Activated CD4-positive, alpha-beta memory T cell treated with anti-CD3 and anti-CD28 coated beads, Interleukin-2, amount 10 ng/mL, durations not matched to agents 7 days and 5 days (primary cell): Measurements from ENCODE around the gene NEK3. TPM values are rescaled to one million over a fixed set of nuclear protein-coding genes. Genes with fewer than 3 reads are reported as not detected.
"Not testable (repeated sequence)": the region's sequence is repeated elsewhere in the genome, so short reads cannot be mapped to it uniquely, and the experiment has no call there.

Experiments
- CTCF ChIA-PET: fragments of 350-600 bp; sonication (Branson Sonifier 250); formaldehyde crosslinking; loops from one replicate; lab custom pipeline; 2021; ENCODE audit warnings: antibody characterized with exemption, inconsistent platforms; lab: Charles Lee
- POLR2A ChIA-PET: fragments of 350-600 bp; sonication (Branson Sonifier 250); formaldehyde crosslinking; loops from one replicate; lab custom pipeline; 2021; ENCODE audit warnings: antibody characterized with exemption; lab: Charles Lee
- DNase-seq: peaks from one replicate; pipeline ENCODE4 v3.0.0-alpha.2; 2020
- H3K27ac Mint-ChIP-seq: one replicate; pipeline ENCODE4 v1.8.0; 2021; ENCODE audit warnings: mild to moderate bottlenecking, mixed read lengths
- H3K27me3 Mint-ChIP-seq: one replicate; pipeline ENCODE4 v1.8.0; 2021; ENCODE audit warnings: mixed read lengths
- H3K36me3 Mint-ChIP-seq: one replicate; pipeline ENCODE4 v1.8.0; 2021; ENCODE audit warnings: low read depth, mixed read lengths
- H3K4me1 Mint-ChIP-seq: one replicate; pipeline ENCODE4 v1.8.0; 2021; ENCODE audit warnings: mixed read lengths
- H3K4me3 Mint-ChIP-seq: one replicate; pipeline ENCODE4 v1.8.0; 2021; ENCODE audit warnings: mild to moderate bottlenecking, mixed read lengths
- H3K9me3 Mint-ChIP-seq: one replicate; pipeline ENCODE4 v1.8.0; 2021; ENCODE audit warnings: mixed read lengths
- total RNA-seq, 2 experiments: library from RNA; stranded (reverse); gene quantifications; one replicate each; pipeline ENCODE4 v1.2.3, GENCODE V29; 2021

Gene NEK3
- total RNA-seq, 2 experiments from 2014 or later = 8.1 to 12.9 TPM

DNA sequence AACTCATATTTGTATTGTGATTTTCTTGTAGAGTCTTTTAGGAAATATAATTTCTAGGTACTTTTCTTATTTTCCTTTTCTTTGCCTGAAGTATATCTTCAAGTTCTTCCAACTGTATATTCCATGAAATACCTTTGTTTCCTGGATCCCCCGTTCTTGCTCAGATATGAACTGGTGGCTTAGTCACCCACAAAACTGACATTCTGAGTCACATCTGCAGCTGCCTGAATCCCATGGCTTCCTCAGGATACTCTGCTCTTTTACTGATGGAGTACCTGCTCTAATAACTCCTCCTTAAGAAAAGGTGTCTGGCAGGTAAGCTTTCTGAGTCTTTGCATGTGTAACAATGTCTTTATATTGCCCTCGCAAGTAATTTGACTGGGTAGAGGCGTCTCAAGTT lies 4.5 kb upstream of the NEK3 start:
- H3K4me3 Mint-ChIP-seq, H3K27me3 Mint-ChIP-seq, CTCF ChIA-PET, H3K9me3 Mint-ChIP-seq, DNase-seq, POLR2A ChIA-PET, H3K27ac Mint-ChIP-seq: not testable (repeated sequence)
- H3K36me3 Mint-ChIP-seq = peaks cover 15% of the 10 kb centered on the region
- peaks cover 30% of the 10 kb centered on the region for H3K4me1 Mint-ChIP-seq

GRCh38 chr13:52162279-52163101 lies 3.1 kb upstream of the NEK3 start:
- CTCF ChIA-PET = interaction anchor here (0.5 kb wide), 1 partner anchor 227 kb away, joined by 3 read pairs; no protein-coding TSS in a partner anchor
- Mint-ChIP-seq H3K27ac (no peak overlapping the region), H3K4me1 (peaks cover 43% of the 10 kb centered on the region)

GRCh38 chr13:52161181-52161646 lies 1.8 kb upstream of the NEK3 start:
- POLR2A ChIA-PET = interaction anchor here (0.9 to 3.7 kb wide), 3 partner anchors 13 to 708 kb away, joined by 3 to 25 read pairs (median 9); partner anchors contain the start of gene INTS6
- Mint-ChIP-seq H3K4me1 (peaks cover 53% of the 10 kb centered on the region), H3K36me3 (peaks cover 7% of the 10 kb centered on the region), H3K27ac (no peak overlapping the region), H3K27me3 (peaks cover 4% of the 10 kb centered on the region), H3K4me3 (no peak overlapping the region), H3K9me3 (no peaks in the 10 kb centered on the region)
- CTCF ChIA-PET = interaction anchor here (2.2 kb wide), 1 partner anchor 33 kb away, joined by 12 read pairs; the partner anchor contains the start of gene NEK5
- no peak for DNase-seq

More at GRCh38 chr13:52162279-52163101, 3.1 kb upstream of the NEK3 start:
- no peak for DNase-seq
- Mint-ChIP-seq H3K36me3 (peaks cover 9% of the 10 kb centered on the region), H3K9me3 (no peaks in the 10 kb centered on the region), H3K27me3 (peaks cover 4% of the 10 kb centered on the region), H3K4me3 (no peak overlapping the region)
- POLR2A ChIA-PET = no interaction called here

DNA sequence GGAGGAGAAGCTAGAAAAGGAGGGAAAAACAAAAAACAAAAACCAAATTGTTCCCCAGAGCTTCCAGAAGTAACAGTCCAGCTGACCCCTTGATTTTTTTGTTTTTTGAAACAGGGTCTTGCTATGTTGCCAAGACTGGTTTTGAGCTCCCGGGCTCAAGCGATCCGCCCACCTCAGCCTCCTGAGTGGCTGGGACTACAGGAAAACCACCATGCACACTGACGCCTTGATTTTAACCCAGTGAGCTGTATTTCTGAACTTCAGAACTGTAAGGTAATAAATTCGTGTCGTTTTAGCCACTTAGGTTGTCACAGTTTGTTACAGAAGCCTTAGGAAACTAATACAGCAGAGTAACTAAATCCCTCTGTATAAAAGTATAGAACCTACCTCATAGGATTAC lies 1.1 kb upstream of the NEK3 start:
- Mint-ChIP-seq H3K9me3 (no peaks in the 10 kb centered on the region), H3K27ac (no peak overlapping the region), H3K4me3 (no peak overlapping the region), H3K36me3 (peaks cover 4% of the 10 kb centered on the region), H3K4me1 (peaks cover 53% of the 10 kb centered on the region), H3K27me3 (peaks cover 4% of the 10 kb centered on the region)
- no peak for DNase-seq
- ChIA-PET POLR2A (interaction anchor here (0.9 to 3.7 kb wide), 5 partner anchors 14 to 708 kb away, joined by 3 to 25 read pairs (median 3); partner anchors contain the start of gene INTS6), CTCF (interaction anchor here (0.9 to 2.2 kb wide), 7 partner anchors 10 to 290 kb away, joined by 3 to 12 read pairs (median 4); partner anchors contain the start of genes NEK5 and VPS36)

GRCh38 chr13:52160053-52160452 lies 656 bp upstream of the NEK3 start:
- Mint-ChIP-seq H3K27ac (peak overlapping the region; percentile 76), H3K9me3 (no peaks in the 10 kb centered on the region), H3K36me3 (peaks cover 4% of the 10 kb centered on the region), H3K4me3 (peak overlapping the region; percentile 80), H3K27me3 (peaks cover 4% of the 10 kb centered on the region), H3K4me1 (peaks cover 53% of the 10 kb centered on the region)
- ChIA-PET POLR2A (interaction anchor here (0.7 to 3.7 kb wide), 9 partner anchors 14 to 707 kb away, joined by 3 to 25 read pairs (median 4); partner anchors contain the start of genes ALG11 and INTS6), CTCF (interaction anchor here (0.9 to 2.2 kb wide), 7 partner anchors 10 to 290 kb away, joined by 3 to 12 read pairs (median 4); partner anchors contain the start of genes NEK5 and VPS36)
- no peak for DNase-seq

DNA sequence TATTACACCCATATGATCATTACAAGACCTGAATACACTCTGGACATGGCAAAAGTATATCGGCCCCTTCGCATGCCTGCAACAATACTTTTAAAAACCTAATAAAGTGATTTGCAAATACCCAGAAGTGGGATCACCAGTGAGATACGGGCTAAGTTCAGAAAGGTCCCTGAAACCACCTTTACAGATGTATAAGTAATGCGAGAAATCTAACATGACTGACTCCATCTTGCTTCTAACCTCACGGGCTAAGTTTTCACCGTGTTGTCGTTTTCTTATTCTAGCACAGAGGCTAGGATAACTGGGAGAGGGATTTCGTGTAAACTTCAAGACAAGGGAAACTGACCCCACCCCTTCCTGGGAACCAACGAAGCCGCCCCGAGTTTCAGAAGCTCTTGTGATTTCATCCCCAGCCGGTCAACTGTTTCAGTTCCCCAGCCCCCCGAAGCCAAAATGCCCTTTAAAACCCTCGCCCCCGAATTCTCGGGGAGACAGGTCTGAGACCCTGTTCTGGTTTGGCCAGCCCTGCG lies 703 bp downstream of the NEK3 start:
- H3K27ac Mint-ChIP-seq = peak overlapping the region; percentile 73
- H3K4me3 Mint-ChIP-seq = peak overlapping the region; percentile 80
- POLR2A ChIA-PET = interaction anchor here (0.8 to 3.7 kb wide), 3 partner anchors 36 to 292 kb away, joined by 3 to 25 read pairs (median 6); partner anchors contain the start of gene ALG11
- H3K27me3 Mint-ChIP-seq = peaks cover 4% of the 10 kb centered on the region
- H3K9me3 Mint-ChIP-seq = no peaks in the 10 kb centered on the region
- H3K36me3 Mint-ChIP-seq = peaks cover 4% of the 10 kb centered on the region
- H3K4me1 Mint-ChIP-seq = peaks cover 53% of the 10 kb centered on the region
- CTCF ChIA-PET = interaction anchor here (1.1 kb wide), 1 partner anchor 34 kb away, joined by 3 read pairs; no protein-coding TSS in a partner anchor
- DNase-seq = no peak

DNA sequence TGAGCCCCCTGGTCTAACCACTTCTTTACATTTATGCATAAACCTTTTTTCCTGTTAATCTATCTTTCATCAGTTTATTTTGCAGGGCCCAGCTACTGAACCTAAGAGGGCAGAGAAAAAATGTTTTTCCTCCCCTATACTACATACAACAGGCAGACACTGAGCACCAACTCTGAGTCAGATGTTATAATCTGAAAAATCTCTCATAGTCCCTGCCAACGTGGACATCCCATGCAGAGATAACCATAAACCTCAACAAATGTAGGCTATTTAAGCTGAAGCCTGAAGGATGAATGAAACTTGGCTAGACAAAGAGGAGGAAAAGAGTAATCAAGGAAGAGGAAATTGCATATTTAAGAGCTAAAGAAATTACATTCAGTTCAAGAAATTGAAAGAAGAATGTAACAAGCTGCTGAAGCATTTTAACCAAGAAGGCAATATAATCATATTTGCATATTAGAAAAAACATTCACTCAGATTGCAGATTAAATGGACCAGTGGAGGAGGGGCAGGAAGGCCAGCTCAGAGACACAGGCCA lies 2.6 kb downstream of the NEK3 start:
- POLR2A ChIA-PET = interaction anchor here (0.9 to 1.0 kb wide), 2 partner anchors 10 to 38 kb away, joined by 5 read pairs; no protein-coding TSS in a partner anchor
- Mint-ChIP-seq H3K4me3 (no peak overlapping the region), H3K4me1 (peaks cover 38% of the 10 kb centered on the region), H3K27ac (no peak overlapping the region), H3K36me3 (peaks cover 4% of the 10 kb centered on the region), H3K27me3 (peaks cover 4% of the 10 kb centered on the region), H3K9me3 (no peaks in the 10 kb centered on the region)
- DNase-seq = no peak
- CTCF ChIA-PET = interaction anchor here (1.8 to 2.1 kb wide), 2 partner anchors 38 to 294 kb away, joined by 4 to 7 read pairs; partner anchors contain the start of gene VPS36

DNA sequence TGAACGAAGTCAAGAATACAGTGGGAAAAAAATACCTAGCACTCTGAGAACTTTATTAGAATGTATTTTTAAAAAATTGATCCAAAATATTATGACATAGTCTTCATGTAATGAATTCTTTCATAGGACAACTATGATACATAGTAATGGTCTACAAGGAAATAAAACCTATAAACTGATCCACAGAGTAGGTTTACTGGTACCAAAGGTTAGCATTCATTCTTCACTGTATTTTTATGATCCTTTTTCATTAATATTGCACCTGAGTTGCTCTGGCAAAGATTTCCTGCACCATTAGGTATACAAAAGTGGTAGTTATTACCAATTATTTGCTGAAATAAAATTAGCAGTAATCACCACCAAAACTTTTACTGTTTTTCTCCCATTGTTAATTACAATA lies 4.2 kb downstream of the NEK3 start:
- H3K9me3 Mint-ChIP-seq = no peaks in the 10 kb centered on the region
- POLR2A ChIA-PET = no interaction called here

DNA sequence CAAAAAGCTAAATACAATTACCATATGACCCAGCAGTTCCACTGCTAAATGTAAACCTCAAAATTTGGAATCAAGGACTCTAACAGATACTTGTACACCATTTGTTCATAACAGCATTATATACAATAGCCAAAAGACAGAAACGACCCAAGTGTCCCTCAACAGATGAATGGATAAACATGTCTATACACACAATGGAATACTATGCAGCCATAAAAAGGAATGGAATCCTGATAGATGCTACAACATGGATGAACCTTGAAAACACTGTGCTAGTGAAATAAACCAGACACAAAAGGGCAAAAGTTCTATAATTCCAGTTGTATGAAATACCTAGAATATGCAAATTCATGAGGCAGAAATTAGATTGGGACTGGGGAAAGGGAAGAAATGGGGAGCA lies 12.2 kb downstream of the NEK3 start:
- Mint-ChIP-seq H3K27ac (no peak overlapping the region), H3K9me3 (peaks cover 5% of the 10 kb centered on the region), H3K4me3 (no peak overlapping the region), H3K4me1 (no peaks in the 10 kb centered on the region), H3K27me3 (no peaks in the 10 kb centered on the region), H3K36me3 (peaks cover 6% of the 10 kb centered on the region)
- no peak for DNase-seq
- CTCF ChIA-PET = interaction anchor here (1.3 kb wide), 1 partner anchor 13 kb away, joined by 3 read pairs; no protein-coding TSS in a partner anchor
- POLR2A ChIA-PET = interaction anchor here (1.4 to 1.6 kb wide), 2 partner anchors 9 to 14 kb away, joined by 3 to 5 read pairs; no protein-coding TSS in a partner anchor

More for the DNA sequence above, 4.2 kb downstream of the NEK3 start:
- no peak for DNase-seq
- H3K27ac Mint-ChIP-seq = no peak overlapping the region
- CTCF ChIA-PET = interaction anchor here (2.1 kb wide), 1 partner anchor 295 kb away, joined by 7 read pairs; the partner anchor contains the start of gene VPS36
- H3K4me1 Mint-ChIP-seq = peaks cover 31% of the 10 kb centered on the region
- H3K4me3 Mint-ChIP-seq = no peak overlapping the region
- peaks cover 4% of the 10 kb centered on the region for H3K36me3 Mint-ChIP-seq
- peaks cover 4% of the 10 kb centered on the region for H3K27me3 Mint-ChIP-seq

DNA sequence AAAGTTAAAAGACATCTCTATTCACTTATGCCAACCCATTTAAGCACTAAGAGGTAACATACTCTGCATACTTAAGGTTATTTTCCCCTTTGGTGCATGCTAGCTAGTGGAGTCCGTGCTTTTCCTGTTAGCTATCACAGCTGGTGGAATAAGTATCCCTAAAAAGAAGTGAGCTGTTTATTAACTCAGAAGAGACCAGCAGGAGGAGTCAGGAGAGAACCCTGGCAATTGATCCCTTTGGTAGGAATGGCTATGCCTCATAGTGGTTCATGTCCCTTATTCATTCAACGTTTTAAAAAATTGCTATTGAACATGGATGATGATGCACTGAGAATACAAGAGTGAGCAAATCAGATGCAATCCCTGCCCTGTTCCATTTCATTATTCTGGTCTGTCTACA lies 18.1 kb downstream of the NEK3 start:
- no peak for DNase-seq
- Mint-ChIP-seq H3K27ac (no peak overlapping the region), H3K4me3 (no peak overlapping the region), H3K9me3 (no peaks in the 10 kb centered on the region), H3K4me1 (no peaks in the 10 kb centered on the region), H3K36me3 (peaks cover 8% of the 10 kb centered on the region), H3K27me3 (no peaks in the 10 kb centered on the region)
- ChIA-PET CTCF (interaction anchor here (0.8 to 1.5 kb wide), 4 partner anchors 10 to 139 kb away, joined by 3 to 4 read pairs (median 3); no protein-coding TSS in a partner anchor), POLR2A (interaction anchor here (1.0 kb wide), 1 partner anchor 16 kb away, joined by 3 read pairs; no protein-coding TSS in a partner anchor)

- POLR2A ChIA-PET = no interaction called here
- peaks cover 11% of the 10 kb centered on the region for H3K36me3 Mint-ChIP-seq
- H3K9me3 Mint-ChIP-seq = no peaks in the 10 kb centered on the region
Observed at GRCh38 chr13:52137489-52137888, 21.9 kb downstream of the NEK3 start.

DNA sequence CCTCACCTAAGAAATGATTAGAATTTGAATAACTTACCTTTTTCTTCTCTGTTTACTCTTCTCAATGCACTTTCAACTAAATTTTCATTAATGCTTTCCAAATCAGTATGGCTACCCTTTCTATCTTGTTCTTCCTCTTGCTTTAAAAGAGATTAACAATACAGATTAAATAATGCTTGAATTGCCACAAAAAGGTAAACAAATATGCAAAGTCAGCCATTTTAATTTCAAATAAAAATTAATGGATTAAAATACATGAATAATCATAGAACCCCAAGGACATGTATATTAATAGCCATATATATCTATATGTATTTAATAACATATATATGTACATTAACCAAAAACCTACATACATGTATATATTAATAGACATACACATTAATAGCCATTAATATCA lies 22.6 kb downstream of the NEK3 start:
- Mint-ChIP-seq H3K4me3 (no peak overlapping the region), H3K36me3 (peaks cover 11% of the 10 kb centered on the region), H3K27ac (no peak overlapping the region), H3K9me3 (no peaks in the 10 kb centered on the region), H3K4me1 (no peaks in the 10 kb centered on the region), H3K27me3 (no peaks in the 10 kb centered on the region)
- POLR2A ChIA-PET = interaction anchor here (0.6 kb wide), 1 partner anchor 40 kb away, joined by 3 read pairs; no protein-coding TSS in a partner anchor
- no peak for DNase-seq
- CTCF ChIA-PET = no interaction called here

More at GRCh38 chr13:52137489-52137888, 21.9 kb downstream of the NEK3 start:
- H3K27ac Mint-ChIP-seq = no peak overlapping the region
- CTCF ChIA-PET = no interaction called here
- no peaks in the 10 kb centered on the region for H3K4me1 Mint-ChIP-seq
- no peaks in the 10 kb centered on the region for H3K27me3 Mint-ChIP-seq
- H3K4me3 Mint-ChIP-seq = no peak overlapping the region
- no peak for DNase-seq
